K562 (cell line): Measurements from ENCODE around the gene SACM1L. TPM values are rescaled to one million over a fixed set of nuclear protein-coding genes. Genes with fewer than 3 reads are reported as not detected.

Experiments used
- ATF6 ChIP-seq: sonication (generic); formaldehyde crosslinking; IDR thresholded peaks from 2 replicates; pipeline ENCODE4 v1.4.0; 2020; ENCODE audit warnings: mild to moderate bottlenecking, missing genetic modification reagents
- CBFA2T3 ChIP-seq: fragments of 450-650 bp; IDR thresholded peaks from 2 replicates; pipeline ENCODE4 v1.6.1; 2017
- CCNT2 ChIP-seq: IDR thresholded peaks from 2 replicates; pipeline ENCODE4 v1.6.1; 2011; ENCODE audit warnings: borderline replicate concordance, low read depth, mild to moderate bottlenecking, moderate library complexity, mixed read lengths, low read length; ENCODE audit not compliant: insufficient read length; ENCODE audit errors: extremely low read depth
- DDX20 ChIP-seq: fragments of 450-650 bp; IDR thresholded peaks from 2 replicates; pipeline ENCODE4 v1.6.1; 2016; ENCODE audit warnings: missing genetic modification characterization, low read depth, mild to moderate bottlenecking, missing compliant biosample characterization, moderate library complexity
- FOXP1 ChIP-seq: sonication (generic); formaldehyde crosslinking; IDR thresholded peaks from 2 replicates; pipeline ENCODE4 v1.8.0; 2022; ENCODE audit warnings: mild to moderate bottlenecking, missing genetic modification reagents
- GABPB1 ChIP-seq: sonication (generic); formaldehyde crosslinking; IDR thresholded peaks from 2 replicates; pipeline ENCODE4 v1.8.0; 2022; ENCODE audit warnings: mild to moderate bottlenecking, missing genetic modification reagents
- GABPB2 ChIP-seq: fragments of 250-450 bp; sonication (Bioruptor Pico); conservative IDR thresholded peaks from 2 replicates; pipeline ENCODE4 v1.5.1; 2021; ENCODE audit warnings: mild to moderate bottlenecking
- GTF3C2 ChIP-seq: IDR thresholded peaks from 3 replicates; pipeline ENCODE4 v1.6.1; 2011; ENCODE audit warnings: borderline replicate concordance, mild to moderate bottlenecking, moderate library complexity; ENCODE audit not compliant: insufficient read length; ENCODE audit errors: extremely low read depth
- HES1 ChIP-seq: fragments of 450-650 bp; IDR thresholded peaks from 2 replicates; pipeline ENCODE4 v1.6.1; 2016; ENCODE audit warnings: low read depth, mild to moderate bottlenecking, moderate library complexity
- KLF10 ChIP-seq: fragments of 250-450 bp; sonication (Bioruptor Pico); IDR thresholded peaks from 2 replicates; pipeline ENCODE4 v1.6.1; 2021; ENCODE audit warnings: matching md5 sums
- PRMT5 ChIP-seq: sonication (generic); formaldehyde crosslinking; IDR thresholded peaks from 2 replicates; pipeline ENCODE4 v1.5.0; 2020; ENCODE audit warnings: missing genetic modification reagents
- SLC30A9 ChIP-seq: fragments of 250-450 bp; sonication (Bioruptor Pico); IDR thresholded peaks from 2 replicates; pipeline ENCODE4 v1.8.0; 2022; ENCODE audit warnings: mild to moderate bottlenecking, moderate library complexity
- STAT5A ChIP-seq: IDR thresholded peaks from 2 replicates; pipeline ENCODE4 v1.6.1; 2012; ENCODE audit warnings: low read length, inconsistent platforms, borderline replicate concordance
- TEAD4 ChIP-seq, 2 experiments: sonication (generic) in 1 of 2; formaldehyde crosslinking in 1 of 2; IDR thresholded peaks; 2 replicates each; pipeline versions ENCODE4 v1.6.1 to v1.8.0; 2012 to 2022; ENCODE audit warnings: borderline replicate concordance in 1 of 2, inconsistent platforms in 1 of 2, low read length in 1 of 2, mild to moderate bottlenecking in 1 of 2, missing genetic modification reagents in 1 of 2
- VEZF1 ChIP-seq: fragments of 200-800 bp; sonication (Bioruptor generic); IDR thresholded peaks from 2 replicates; pipeline ENCODE4 v1.6.1; 2017; ENCODE audit warnings: missing genetic modification characterization, missing compliant biosample characterization
- ZEB2 ChIP-seq: fragments of 450-650 bp; IDR thresholded peaks from 2 replicates; pipeline ENCODE4 v1.6.1; 2016
- ZNF140 ChIP-seq: fragments of 250-450 bp; sonication (Bioruptor Pico); IDR thresholded peaks from 2 replicates; pipeline ENCODE4 v1.8.0; 2021; ENCODE audit warnings: moderate library complexity, mild to moderate bottlenecking, inconsistent platforms
- ZNF785 ChIP-seq: fragments of 250-450 bp; sonication (Bioruptor Pico); IDR thresholded peaks from 2 replicates; pipeline ENCODE4 v1.4.0; 2020; ENCODE audit warnings: mild to moderate bottlenecking
- polyA plus RNA-seq, 8 experiments: library from polyadenylated mRNA; depleted of rRNA in 4 of 8; stranded (reverse) in 5 of 8; unstranded in 3 of 8; fragments of >200 nt; fragmentation: Nextera tagmentation in 2 of 8; fragmentation: Illumina TruSeq in 1 of 8; extraction: Ambion mirVana in 2 of 8; extraction: Trizol in 1 of 8; gene quantifications; 2 replicates each; pipeline versions ENCODE4 v1.2.1 to v1.2.3, GENCODE V29; 2011 to 2014; ENCODE audit warnings: inconsistent platforms in 1 of 8, missing spikeins in 1 of 8
- total RNA-seq, 7 experiments: library from RNA; depleted of rRNA in 6 of 7; stranded (reverse); fragments of >200 nt in 6 of 7; fragmentation: Illumina TruSeq in 2 of 7; extraction: Trizol in 2 of 7; gene quantifications; 2 replicates each; pipeline versions ENCODE4 v1.2.1 to v1.2.3, GENCODE V29; 2011 to 2021; ENCODE audit warnings: low replicate concordance in 1 of 7

SACM1L gene
- total and polyA plus RNA-seq, 9 of the 15 experiments (the other 6 are each of a cell fraction or from before 2014, with no cell fraction given) = 25.7 to 67.2 (median 40.3) TPM

- TF ChIP-seq FOXP1 = peak; percentile 83
- no peak for TF ChIP-seq ZNF785 (CRISPR knock-in tag)
- TF ChIP-seq VEZF1 (CRISPR knock-in tag) = peak; percentile 82
- peak; percentile 48; the same call in 1 of the 2 replicates for TF ChIP-seq ZEB2
- TF ChIP-seq STAT5A = peak; percentile 33; the same call in 1 of the 2 replicates
- no peak for TF ChIP-seq ZNF140 (CRISPR knock-in tag)
- TF ChIP-seq HES1 = no peak
- peak; percentile 93 for TF ChIP-seq GTF3C2
- no peak for TF ChIP-seq PRMT5 (CRISPR knock-in tag)
- peak; percentile 70 for TF ChIP-seq CCNT2
- TF ChIP-seq SLC30A9 (CRISPR knock-in tag) = no peak
- TF ChIP-seq KLF10 (CRISPR knock-in tag) = no peak
- TF ChIP-seq DDX20 (tag) = no peak
- peak; percentile 67 for TF ChIP-seq ATF6
- peak; percentile 88 for TF ChIP-seq GABPB1 (CRISPR knock-in tag)
- TF ChIP-seq GABPB2 (CRISPR knock-in tag) = no peak
- TF ChIP-seq CBFA2T3 = no peak
- peak; percentile 83 for TF ChIP-seq TEAD4 (IDR thresholded peaks at IDR 0.05; ENCODE audit: low read length)
- TF ChIP-seq TEAD4 (CRISPR knock-in tag; IDR thresholded peaks at IDR 0.05; ENCODE audit: borderline replicate concordance) = no peak
Measured at GRCh38 chr3:45688882-45689786, at the start of gene SACM1L (continued).
